ENCODE data around the gene GLRX3.

GRCh38 chr10:130206216-130206737 lies 70.1 kb downstream of the GLRX3 start:
- TF ChIP-seq CTCF (conservative IDR thresholded peaks at IDR 0.05; ENCODE audit: low read depth, low read length) = no peak
- no peak for TF ChIP-seq EZH2phosphoT487 (IDR thresholded peaks at IDR 0.05; ENCODE audit: borderline replicate concordance, low read length)
- no peak for TF ChIP-seq EZH2 (IDR thresholded peaks at IDR 0.05; ENCODE audit: low read length, unreplicated experiment)

All from PC-3 (cell line).